ENCODE measurements around the gene P2RX7. TPM values are rescaled to one million over a fixed set of nuclear protein-coding genes. Genes with fewer than 3 reads are reported as not detected.

Gene P2RX7
- total RNA-seq, 4 donors from 2014 or later: 1.6 to 2.7 (median 2.2) TPM

GRCh38 chr12:121124402-121125109 lies 8.1 kb upstream of the P2RX7 start:
- Histone ChIP-seq H3K9me3 (no peaks in the 10 kb centered on the region), H3K4me3 (no peak overlapping the region), H3K4me1 (peaks cover 2 to 18% (median 8%) of the 10 kb centered on the region in 3 donors), H3K36me3 (no peaks in the 10 kb centered on the region), H3K27me3 (no peaks in the 10 kb centered on the region), H3K27ac (no peak overlapping the region)
- TF ChIP-seq POLR2A (IDR thresholded peaks at IDR 0.05): no peak
- no peak for TF ChIP-seq CTCF (IDR thresholded peaks at IDR 0.05)
- WGBS, 2 donors: 51 to 73% methylated on average over 4 of the region's 4 CpGs
- intact Hi-C loops (cut with DNase I): no loop called here
- DNase-seq: no peak

GRCh38 chr12:121127501-121127900 lies 5.2 kb upstream of the P2RX7 start:
- intact Hi-C loops (cut with DNase I): no loop called here
- TF ChIP-seq POLR2A (IDR thresholded peaks at IDR 0.05): no peak
- TF ChIP-seq CTCF (IDR thresholded peaks at IDR 0.05): no peak
- no peak for DNase-seq
- Histone ChIP-seq H3K4me3 (no peak overlapping the region), H3K27me3 (no peaks in the 10 kb centered on the region), H3K36me3 (no peaks in the 10 kb centered on the region), H3K9me3 (no peaks in the 10 kb centered on the region), H3K4me1 (peaks cover 3 to 30% (median 12%) of the 10 kb centered on the region in 3 donors), H3K27ac (no peak overlapping the region)
- WGBS, 2 donors: 68 to 76% methylated on average over 3 of the region's 3 CpGs

GRCh38 chr12:121128908-121129810 lies 3.5 kb upstream of the P2RX7 start:
- no peak for TF ChIP-seq CTCF (IDR thresholded peaks at IDR 0.05)
- no peak for TF ChIP-seq POLR2A (IDR thresholded peaks at IDR 0.05)
- no peaks in the 10 kb centered on the region for H3K36me3 ChIP-seq
- DNase-seq: peak; percentile 42
- H3K27me3 ChIP-seq: no peaks in the 10 kb centered on the region
- H3K4me3 ChIP-seq: peak overlapping the region in 2 of 4 donors; percentile 12 to 51
- intact Hi-C loops (cut with DNase I): no loop called here
- peak overlapping the region in 3 of 4 donors; percentile 62 to 79 (median 71) for H3K27ac ChIP-seq
- H3K9me3 ChIP-seq: no peaks in the 10 kb centered on the region
- H3K4me1 ChIP-seq: peaks cover 3 to 47% (median 16%) of the 10 kb centered on the region in 3 donors
- 33 to 34% methylated on average over 9 to 11 of the region's 11 CpGs for WGBS, 2 donors

- H3K27ac ChIP-seq: peak overlapping the region in 3 of 4 donors; percentile 62 to 79 (median 71)
- no peak overlapping the region for H3K4me3 ChIP-seq
- no peaks in the 10 kb centered on the region for H3K9me3 ChIP-seq
- no peaks in the 10 kb centered on the region for H3K36me3 ChIP-seq
- no peak for DNase-seq
- peaks cover 3 to 53% (median 23%) of the 10 kb centered on the region in 3 donors for H3K4me1 ChIP-seq
- 85 to 91% methylated on average over 4 of the region's 4 CpGs for WGBS, 2 donors
- TF ChIP-seq CTCF (IDR thresholded peaks at IDR 0.05): no peak
- H3K27me3 ChIP-seq: no peaks in the 10 kb centered on the region
- intact Hi-C loops (cut with DNase I): no loop called here
These were observed 2.9 kb upstream of the P2RX7 start for GRCh38 chr12:121129811-121130147.

DNA sequence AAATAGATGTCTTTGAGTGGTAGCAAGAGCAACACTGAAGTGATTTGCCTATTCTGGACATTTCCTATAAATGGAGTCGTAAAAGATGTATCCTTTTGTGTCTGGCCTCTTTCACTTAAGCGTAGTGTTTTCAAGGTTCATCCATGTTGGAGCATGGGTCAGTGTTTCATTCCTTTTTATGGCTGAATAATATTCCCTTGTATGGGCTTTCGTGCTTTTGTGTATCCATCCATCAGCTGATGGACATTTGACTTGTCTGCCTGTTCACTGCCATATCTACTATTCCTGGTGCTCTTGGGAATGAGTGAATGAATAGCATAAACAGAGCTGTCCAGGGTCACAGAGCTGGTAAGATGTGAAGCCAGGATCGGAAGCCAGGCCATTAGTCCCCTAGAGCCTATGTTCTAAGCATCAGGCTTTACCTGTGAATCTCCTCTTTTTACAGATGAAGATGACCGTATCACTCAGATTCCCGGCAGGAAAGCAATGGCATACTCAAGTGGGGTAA lies 1.8 kb upstream of the P2RX7 start:
- no peaks in the 10 kb centered on the region for H3K36me3 ChIP-seq
- no peaks in the 10 kb centered on the region for H3K27me3 ChIP-seq
- H3K4me1 ChIP-seq: peaks cover 3 to 54% (median 23%) of the 10 kb centered on the region in 3 donors
- H3K9me3 ChIP-seq: no peaks in the 10 kb centered on the region
- H3K27ac ChIP-seq: no peak overlapping the region
- 79 to 80% methylated on average over 6 of the region's 6 CpGs for WGBS, 2 donors
- intact Hi-C loops (cut with DNase I): no loop called here
- DNase-seq: no peak
- TF ChIP-seq POLR2A (IDR thresholded peaks at IDR 0.05) (no peak), CTCF (IDR thresholded peaks at IDR 0.05) (no peak)
- no peak overlapping the region for H3K4me3 ChIP-seq
